ENCODE data around the gene MEF2A. TPM values are rescaled to one million over a fixed set of nuclear protein-coding genes. Genes with fewer than 3 reads are reported as not detected.

MEF2A gene
- total RNA-seq, 3 donors from 2014 or later, result 19.8 to 24.0 (median 22.4) TPM

- H3K4me1 Mint-ChIP-seq (ENCODE audit: low read depth), result peaks cover 57% of the 10 kb centered on the region
- H3K36me3 Mint-ChIP-seq (ENCODE audit: insufficient read depth), result peaks cover 23% of the 10 kb centered on the region
- no peaks in the 10 kb centered on the region for H3K9me3 Mint-ChIP-seq
- no peak overlapping the region for H3K4me3 Mint-ChIP-seq
- ATAC-seq (no peak), DNase-seq (no peak)
- H3K27me3 Mint-ChIP-seq (ENCODE audit: low read depth), result no peaks in the 10 kb centered on the region
These were observed 40.9 kb downstream of the MEF2A start for GRCh38 chr15:99606646-99607045.

GRCh38 chr15:99613481-99613880, 47.7 kb downstream of the MEF2A start:
- Mint-ChIP-seq H3K27me3 (ENCODE audit: low read depth) (no peaks in the 10 kb centered on the region), H3K4me1 (ENCODE audit: low read depth) (peaks cover 62% of the 10 kb centered on the region), H3K4me3 (no peak overlapping the region), H3K36me3 (ENCODE audit: insufficient read depth) (peaks cover 2% of the 10 kb centered on the region), H3K9me3 (no peaks in the 10 kb centered on the region)
- no peak for DNase-seq
- no peak for ATAC-seq

GRCh38 chr15:99613887-99614647, 48.3 kb downstream of the MEF2A start:
- Mint-ChIP-seq H3K4me1 (ENCODE audit: low read depth) (peaks cover 62% of the 10 kb centered on the region), H3K27me3 (ENCODE audit: low read depth) (no peaks in the 10 kb centered on the region), H3K9me3 (no peaks in the 10 kb centered on the region), H3K4me3 (no peak overlapping the region), H3K36me3 (ENCODE audit: insufficient read depth) (peaks cover 2% of the 10 kb centered on the region)
- no peak for ATAC-seq
- no peak for DNase-seq

- H3K9me3 Mint-ChIP-seq, result no peaks in the 10 kb centered on the region
- H3K36me3 Mint-ChIP-seq (ENCODE audit: insufficient read depth), result peaks cover 2% of the 10 kb centered on the region
- peaks cover 65% of the 10 kb centered on the region for H3K4me1 Mint-ChIP-seq (ENCODE audit: low read depth)
- no peak overlapping the region for H3K4me3 Mint-ChIP-seq
- DNase-seq (no peak), ATAC-seq (no peak)
- H3K27me3 Mint-ChIP-seq (ENCODE audit: low read depth), result no peaks in the 10 kb centered on the region
These were observed 49.0 kb downstream of the MEF2A start for GRCh38 chr15:99614749-99615288.

- no peak for ATAC-seq
- no peak for DNase-seq
- no peaks in the 10 kb centered on the region for H3K27me3 Mint-ChIP-seq (ENCODE audit: low read depth)
- no peak overlapping the region for H3K4me3 Mint-ChIP-seq
- peaks cover 5% of the 10 kb centered on the region for H3K36me3 Mint-ChIP-seq (ENCODE audit: insufficient read depth)
- no peaks in the 10 kb centered on the region for H3K9me3 Mint-ChIP-seq
- H3K4me1 Mint-ChIP-seq (ENCODE audit: low read depth), result peaks cover 69% of the 10 kb centered on the region
These were observed 49.7 kb downstream of the MEF2A start for GRCh38 chr15:99615460-99615859.

GRCh38 chr15:99616129-99616528, 50.3 kb downstream of the MEF2A start:
- no peaks in the 10 kb centered on the region for H3K27me3 Mint-ChIP-seq (ENCODE audit: low read depth)
- DNase-seq (no peak), ATAC-seq (no peak)
- H3K4me1 Mint-ChIP-seq (ENCODE audit: low read depth), result peaks cover 68% of the 10 kb centered on the region
- H3K9me3 Mint-ChIP-seq, result no peaks in the 10 kb centered on the region
- no peak overlapping the region for H3K4me3 Mint-ChIP-seq
- H3K36me3 Mint-ChIP-seq (ENCODE audit: insufficient read depth), result peaks cover 8% of the 10 kb centered on the region

- Mint-ChIP-seq H3K4me3 (no peak overlapping the region), H3K27me3 (ENCODE audit: low read depth) (no peaks in the 10 kb centered on the region), H3K36me3 (ENCODE audit: insufficient read depth) (peaks cover 10% of the 10 kb centered on the region), H3K9me3 (no peaks in the 10 kb centered on the region), H3K4me1 (ENCODE audit: low read depth) (peaks cover 63% of the 10 kb centered on the region)
- DNase-seq, result no peak
- peak in 1 of 2 donors; percentile 38 for ATAC-seq
These were observed 51.1 kb downstream of the MEF2A start for GRCh38 chr15:99616773-99617342.

- Mint-ChIP-seq H3K27me3 (ENCODE audit: low read depth) (no peaks in the 10 kb centered on the region), H3K9me3 (peaks cover 5% of the 10 kb centered on the region), H3K4me1 (ENCODE audit: low read depth) (peaks cover 46% of the 10 kb centered on the region), H3K4me3 (no peak overlapping the region), H3K36me3 (ENCODE audit: insufficient read depth) (peaks cover 15% of the 10 kb centered on the region)
- no peak for DNase-seq
- ATAC-seq, result no peak
These were observed 53.2 kb downstream of the MEF2A start for GRCh38 chr15:99618941-99619411.

- DNase-seq, result no peak
- H3K4me1 Mint-ChIP-seq (ENCODE audit: low read depth), result peaks cover 41% of the 10 kb centered on the region
- peaks cover 19% of the 10 kb centered on the region for H3K36me3 Mint-ChIP-seq (ENCODE audit: insufficient read depth)
These were observed 53.9 kb downstream of the MEF2A start for GRCh38 chr15:99619712-99620111.

GRCh38 chr15:99620178-99620577, 54.4 kb downstream of the MEF2A start:
- Mint-ChIP-seq H3K36me3 (ENCODE audit: insufficient read depth) (peaks cover 21% of the 10 kb centered on the region), H3K27me3 (ENCODE audit: low read depth) (no peaks in the 10 kb centered on the region), H3K4me3 (no peak overlapping the region), H3K4me1 (ENCODE audit: low read depth) (peaks cover 38% of the 10 kb centered on the region), H3K9me3 (peaks cover 16% of the 10 kb centered on the region)
- DNase-seq (no peak), ATAC-seq (no peak)

More at GRCh38 chr15:99619712-99620111, 53.9 kb downstream of the MEF2A start:
- no peak overlapping the region for H3K4me3 Mint-ChIP-seq
- peaks cover 11% of the 10 kb centered on the region for H3K9me3 Mint-ChIP-seq
- ATAC-seq, result no peak
- no peaks in the 10 kb centered on the region for H3K27me3 Mint-ChIP-seq (ENCODE audit: low read depth)

- Mint-ChIP-seq H3K36me3 (ENCODE audit: insufficient read depth) (peaks cover 32% of the 10 kb centered on the region), H3K4me3 (no peak overlapping the region), H3K9me3 (peaks cover 29% of the 10 kb centered on the region), H3K27me3 (ENCODE audit: low read depth) (no peaks in the 10 kb centered on the region), H3K4me1 (ENCODE audit: low read depth) (peaks cover 40% of the 10 kb centered on the region)
- ATAC-seq, result no peak
- DNase-seq, result no peak
These were observed 56.0 kb downstream of the MEF2A start for GRCh38 chr15:99621767-99622166.

GRCh38 chr15:99628374-99629001, 62.7 kb downstream of the MEF2A start:
- no peak for ATAC-seq
- peaks cover 40% of the 10 kb centered on the region for H3K36me3 Mint-ChIP-seq (ENCODE audit: insufficient read depth)
- no peak for DNase-seq
- H3K27me3 Mint-ChIP-seq (ENCODE audit: low read depth), result no peaks in the 10 kb centered on the region
- H3K4me1 Mint-ChIP-seq (ENCODE audit: low read depth), result peaks cover 52% of the 10 kb centered on the region
- H3K9me3 Mint-ChIP-seq, result peaks cover 25% of the 10 kb centered on the region
- no peak overlapping the region for H3K4me3 Mint-ChIP-seq

GRCh38 chr15:99630607-99631131, 64.9 kb downstream of the MEF2A start:
- no peak for DNase-seq
- no peaks in the 10 kb centered on the region for H3K27me3 Mint-ChIP-seq (ENCODE audit: low read depth)

GRCh38 chr15:99631255-99631654, 65.5 kb downstream of the MEF2A start:
- H3K4me1 Mint-ChIP-seq (ENCODE audit: low read depth), result peaks cover 43% of the 10 kb centered on the region
- DNase-seq (no peak), ATAC-seq (no peak)
- peaks cover 3% of the 10 kb centered on the region for H3K9me3 Mint-ChIP-seq
- H3K27me3 Mint-ChIP-seq (ENCODE audit: low read depth), result no peaks in the 10 kb centered on the region
- H3K4me3 Mint-ChIP-seq, result no peak overlapping the region
- peaks cover 51% of the 10 kb centered on the region for H3K36me3 Mint-ChIP-seq (ENCODE audit: insufficient read depth)

More at GRCh38 chr15:99630607-99631131, 64.9 kb downstream of the MEF2A start:
- ATAC-seq, result no peak
- no peak overlapping the region for H3K4me3 Mint-ChIP-seq
- H3K36me3 Mint-ChIP-seq (ENCODE audit: insufficient read depth), result peaks cover 49% of the 10 kb centered on the region
- H3K4me1 Mint-ChIP-seq (ENCODE audit: low read depth), result peaks cover 47% of the 10 kb centered on the region
- peaks cover 9% of the 10 kb centered on the region for H3K9me3 Mint-ChIP-seq

Measured in activated T-cell treated with anti-CD3 and anti-CD28 coated beads, Interleukin-2, amount 50 U/mL, for 4 hours (primary cell).